Measurements from ENCODE around the gene BORA. TPM values are rescaled to one million over a fixed set of nuclear protein-coding genes. Genes with fewer than 3 reads are reported as not detected.

Gene BORA
- total RNA-seq, result 3.9 and 7.9 TPM in 2 replicates

DNA sequence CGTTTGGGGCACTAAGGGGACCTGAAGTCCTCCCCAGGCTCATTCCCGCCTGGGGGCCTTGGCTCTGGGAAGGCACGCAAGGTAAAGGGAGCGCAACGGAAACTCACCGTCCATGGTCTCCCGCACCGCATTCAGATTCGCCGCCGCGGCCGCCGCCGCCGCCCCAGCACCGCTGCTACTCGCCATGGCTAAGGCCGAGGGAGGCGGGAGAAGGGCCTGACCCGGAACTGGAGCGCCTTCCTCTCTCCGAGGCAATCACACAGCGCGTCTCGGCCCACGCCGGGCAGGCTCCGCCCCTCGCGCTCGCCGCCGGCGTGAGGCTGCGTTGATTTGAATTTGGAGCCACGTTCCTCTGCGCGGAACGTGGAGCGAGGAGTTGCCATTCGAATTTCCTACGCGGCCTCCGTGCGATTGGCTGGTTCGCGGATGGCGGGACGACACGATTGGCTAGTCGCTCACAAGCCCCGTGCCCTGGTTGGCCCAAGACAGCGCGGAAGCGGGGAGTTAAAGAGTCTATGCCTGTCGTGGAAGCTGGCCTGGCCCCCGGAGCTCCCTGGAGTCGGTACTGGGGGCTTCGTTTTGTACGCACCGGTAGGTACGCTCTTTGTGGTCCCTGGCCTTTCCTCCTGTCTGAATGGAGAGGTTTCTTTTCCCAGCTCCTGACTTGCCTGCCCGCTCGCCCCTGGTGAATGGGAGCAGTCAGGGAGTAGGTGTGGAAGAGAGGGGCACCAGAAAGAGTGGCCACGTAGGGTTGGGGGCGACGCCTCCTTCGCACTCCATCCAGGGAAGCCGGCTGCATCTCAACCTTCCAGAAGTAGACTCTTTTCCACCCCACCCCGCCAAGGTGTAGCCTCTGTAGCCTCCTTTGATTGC lies at the start of gene BORA, which contains the start of gene MZT1:
TSS of gene BORA (plus strand) at position 507 of the 873 bp plus-strand sequence. CDS start 1,018 bp downstream, outside the sequence.
TSS of gene MZT1 (minus strand) at position 213 of the 873 bp plus-strand sequence. CDS start at position 186, 27 bp downstream.

DNA sequence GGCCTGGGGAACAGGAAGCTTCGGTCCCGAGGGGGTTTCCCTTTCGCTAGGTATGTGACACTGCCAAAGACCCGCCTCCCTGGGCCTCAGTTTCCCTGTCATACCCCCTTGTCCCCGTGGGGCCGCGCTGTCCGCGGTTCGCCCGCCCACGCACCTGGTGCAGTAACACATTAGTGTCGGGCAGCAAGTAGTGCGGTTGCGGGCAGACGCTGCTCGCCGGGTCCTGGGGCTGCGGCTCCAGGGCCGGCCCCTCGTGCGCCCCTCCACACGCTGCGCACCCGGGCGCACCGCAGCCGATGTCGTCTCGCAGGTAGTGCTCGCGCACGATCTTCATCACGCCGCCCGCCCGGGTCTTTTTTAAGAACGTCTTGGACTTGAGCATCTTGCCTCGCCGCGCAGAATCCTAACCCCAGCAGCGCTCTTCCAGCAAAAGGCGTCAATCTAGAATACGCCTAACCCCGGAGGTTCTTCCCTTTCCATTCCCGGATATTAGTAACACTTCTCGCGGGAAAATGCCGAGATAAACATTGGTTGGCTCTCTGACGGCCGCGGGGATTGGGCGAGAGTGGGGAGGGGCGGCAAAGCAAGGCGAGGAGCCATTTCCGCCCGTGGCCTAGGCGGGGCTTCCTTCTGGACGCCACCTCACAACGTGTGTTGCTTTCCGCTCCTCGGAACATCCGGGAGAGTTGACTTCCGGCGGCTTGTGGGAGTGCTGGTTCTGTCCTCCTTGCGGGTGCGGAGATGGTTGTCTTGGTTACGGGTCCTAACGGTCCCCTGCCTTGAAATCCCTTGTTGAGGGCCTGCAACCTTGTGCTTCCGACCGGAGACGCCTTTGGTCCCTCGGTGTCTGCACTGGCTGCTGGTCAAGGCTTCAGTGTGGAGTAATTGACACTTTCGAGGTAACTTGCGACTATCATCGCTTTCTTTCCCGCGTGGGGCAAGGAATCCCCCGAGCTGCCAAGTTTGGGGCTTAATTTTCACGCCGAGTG lies 54.0 kb downstream of the BORA start, which contains the start of the genes DIS3 and PIBF1:
TSS of gene DIS3 (minus strand) at position 450 of the 989 bp plus-strand sequence. CDS start at position 382, 68 bp downstream.
TSS of gene PIBF1 (plus strand) at position 683 of the 989 bp plus-strand sequence. CDS start 1,337 bp downstream, outside the sequence.

Small RNA genes lying within 50 kb of the gene (small RNA-seq; reads per million reads assigned to genes)
- not detected for gene RNU6-80P

Other genes starting within 250 kb of the BORA start
- 5.1 and 8.7 TPM in 2 replicates for gene MZT1, start 294 bp upstream of the BORA start, total RNA-seq
- gene DIS3, start 54.0 kb downstream of the BORA start, total RNA-seq, result 22.4 and 32.2 TPM in 2 replicates
- gene PIBF1, start 54.2 kb downstream of the BORA start, total RNA-seq, result 14.0 and 32.6 TPM in 2 replicates

Measured in placental epithelial cell (primary cell).